ENCODE results near the gene HSPA4. TPM values are rescaled to one million over a fixed set of nuclear protein-coding genes. Genes with fewer than 3 reads are reported as not detected.

The HSPA4 gene
- total RNA-seq, 1 donor from 2014 or later = 66.0 TPM

DNA sequence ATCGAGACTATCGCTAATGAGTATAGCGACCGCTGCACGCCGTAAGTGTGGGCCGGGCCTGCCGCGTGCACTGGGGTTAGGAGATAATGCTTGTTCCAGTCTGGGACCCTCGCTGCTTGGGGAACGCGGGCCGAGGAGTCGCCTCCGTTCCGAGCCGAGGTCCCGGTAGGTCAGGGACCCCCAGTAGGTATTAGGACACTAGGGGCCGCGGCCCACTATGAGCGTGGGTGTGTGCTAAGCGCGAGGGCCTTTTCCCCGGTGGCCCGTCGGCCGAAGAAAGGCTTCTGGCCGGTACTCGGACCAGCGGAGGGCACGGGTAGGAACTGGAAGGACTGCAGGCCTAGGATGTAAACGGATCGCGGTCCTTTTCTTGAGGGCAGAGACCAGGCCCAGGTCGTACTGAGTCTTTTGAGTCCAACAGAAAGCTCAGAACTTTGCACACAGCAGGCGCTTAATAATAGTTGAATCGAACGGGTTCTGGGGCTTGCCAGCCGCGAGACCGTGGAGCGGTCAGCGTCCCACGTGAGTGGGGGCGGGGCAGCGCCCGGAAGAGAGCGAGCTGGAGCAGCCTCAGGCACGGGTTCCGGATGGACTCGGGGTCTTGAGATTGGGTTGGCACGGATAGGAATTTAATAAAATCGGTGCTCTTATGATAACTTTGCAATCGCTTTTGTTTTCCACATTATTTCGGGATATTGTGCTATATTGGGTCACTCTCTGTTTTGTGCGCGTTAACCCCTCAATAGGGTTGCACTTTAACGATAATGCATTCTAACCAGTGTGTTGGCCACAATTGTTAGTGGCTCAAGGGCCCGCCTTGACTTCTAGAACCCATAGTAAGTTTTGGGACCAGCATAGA is 733 bp downstream of the HSPA4 start:
- ATAC-seq (peak; percentile 75 to 78), DNase-seq (peak; percentile 84)
- no peaks in the 10 kb centered on the region for H3K36me3 ChIP-seq
- TF ChIP-seq, protein P1, sequence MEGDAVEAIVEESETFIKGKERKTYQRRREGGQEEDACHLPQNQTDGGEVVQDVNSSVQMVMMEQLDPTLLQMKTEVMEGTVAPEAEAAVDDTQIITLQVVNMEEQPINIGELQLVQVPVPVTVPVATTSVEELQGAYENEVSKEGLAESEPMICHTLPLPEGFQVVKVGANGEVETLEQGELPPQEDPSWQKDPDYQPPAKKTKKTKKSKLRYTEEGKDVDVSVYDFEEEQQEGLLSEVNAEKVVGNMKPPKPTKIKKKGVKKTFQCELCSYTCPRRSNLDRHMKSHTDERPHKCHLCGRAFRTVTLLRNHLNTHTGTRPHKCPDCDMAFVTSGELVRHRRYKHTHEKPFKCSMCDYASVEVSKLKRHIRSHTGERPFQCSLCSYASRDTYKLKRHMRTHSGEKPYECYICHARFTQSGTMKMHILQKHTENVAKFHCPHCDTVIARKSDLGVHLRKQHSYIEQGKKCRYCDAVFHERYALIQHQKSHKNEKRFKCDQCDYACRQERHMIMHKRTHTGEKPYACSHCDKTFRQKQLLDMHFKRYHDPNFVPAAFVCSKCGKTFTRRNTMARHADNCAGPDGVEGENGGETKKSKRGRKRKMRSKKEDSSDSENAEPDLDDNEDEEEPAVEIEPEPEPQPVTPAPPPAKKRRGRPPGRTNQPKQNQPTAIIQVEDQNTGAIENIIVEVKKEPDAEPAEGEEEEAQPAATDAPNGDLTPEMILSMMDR (IDR thresholded peaks at IDR 0.05) = no peak
- peak overlapping the region; percentile 90 for H3K4me3 ChIP-seq
- intact Hi-C loops (cut with DNase I) = no loop called here
- peaks cover 49% of the 10 kb centered on the region for H3K4me1 ChIP-seq
- no peaks in the 10 kb centered on the region for H3K27me3 ChIP-seq (ENCODE audit: low read depth)
- H3K27ac ChIP-seq = peak overlapping the region; percentile 97
- no peaks in the 10 kb centered on the region for H3K9me3 ChIP-seq

DNA sequence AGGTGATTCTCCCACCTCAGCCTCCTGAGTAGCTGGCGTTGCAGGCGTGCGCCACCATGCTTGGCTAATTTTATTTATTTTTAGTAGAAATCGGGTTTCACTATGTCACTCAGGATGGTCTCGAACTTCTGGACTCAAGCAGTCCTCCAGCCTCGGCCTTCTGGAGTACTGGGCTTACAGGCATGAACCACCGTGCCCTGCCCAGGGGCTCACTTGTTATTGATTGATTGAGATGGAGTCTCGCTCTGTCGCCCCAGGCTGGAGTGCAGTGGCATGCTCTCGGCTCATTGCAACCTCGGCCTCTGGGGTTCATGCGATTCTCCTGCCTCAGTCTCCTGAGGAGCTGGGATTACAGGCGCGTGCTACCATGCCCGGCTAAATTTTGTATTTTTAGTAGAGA is 1.6 kb downstream of the HSPA4 start:
- TF ChIP-seq, protein P1 (IDR thresholded peaks at IDR 0.05) = no peak
- intact Hi-C loops (cut with DNase I) = no loop called here
- ATAC-seq = no peak
- no peaks in the 10 kb centered on the region for H3K27me3 ChIP-seq (ENCODE audit: low read depth)
- no peaks in the 10 kb centered on the region for H3K36me3 ChIP-seq
- H3K9me3 ChIP-seq = no peaks in the 10 kb centered on the region
- no peak overlapping the region for H3K27ac ChIP-seq
- peaks cover 51% of the 10 kb centered on the region for H3K4me1 ChIP-seq
- DNase-seq = no peak
- peak overlapping the region; percentile 90 for H3K4me3 ChIP-seq

DNA sequence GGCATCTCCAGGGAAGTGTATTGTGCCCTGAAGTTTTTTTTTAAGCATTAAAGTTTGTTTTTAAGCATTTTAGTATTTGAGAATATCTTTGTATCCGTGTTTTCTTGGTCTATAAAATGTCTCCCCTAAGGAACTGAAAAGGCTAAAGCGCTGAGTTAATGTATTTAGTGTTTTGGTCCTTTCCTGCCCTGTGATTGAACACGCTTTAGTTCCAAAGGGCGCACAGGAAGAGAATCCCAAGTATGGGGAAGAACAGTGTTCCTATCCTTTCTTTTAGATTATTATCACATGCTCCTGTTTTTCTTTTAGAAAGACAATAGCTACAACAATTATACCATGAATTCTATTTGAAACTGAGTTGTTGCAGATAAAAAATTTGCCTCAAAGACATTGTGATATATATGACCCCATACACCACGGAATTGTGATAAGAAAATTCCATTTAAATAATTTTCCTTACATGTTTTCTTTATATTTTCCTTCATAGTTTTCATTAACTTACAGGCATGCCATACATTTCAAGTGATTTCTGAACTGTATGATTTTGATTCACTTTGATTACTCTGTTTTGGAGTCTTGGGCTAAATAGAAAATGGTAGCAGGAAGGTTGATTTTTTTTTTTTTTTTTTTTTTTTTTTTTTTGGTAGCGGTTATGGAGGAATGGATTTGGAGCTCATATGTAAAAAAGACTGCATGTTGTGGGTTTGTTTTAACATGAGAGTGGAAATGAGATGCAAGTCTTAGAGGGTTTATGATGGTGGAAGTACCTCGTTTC is 3.1 kb downstream of the HSPA4 start:
- DNase-seq (no peak), ATAC-seq (no peak)
- H3K4me3 ChIP-seq = no peak overlapping the region
- H3K36me3 ChIP-seq = no peaks in the 10 kb centered on the region
- H3K9me3 ChIP-seq = no peaks in the 10 kb centered on the region
- TF ChIP-seq, protein P1 (IDR thresholded peaks at IDR 0.05) = no peak
- H3K27me3 ChIP-seq (ENCODE audit: low read depth) = no peaks in the 10 kb centered on the region
- intact Hi-C loops (cut with DNase I) = no loop called here
- H3K27ac ChIP-seq = no peak overlapping the region
- H3K4me1 ChIP-seq = peaks cover 41% of the 10 kb centered on the region

DNA sequence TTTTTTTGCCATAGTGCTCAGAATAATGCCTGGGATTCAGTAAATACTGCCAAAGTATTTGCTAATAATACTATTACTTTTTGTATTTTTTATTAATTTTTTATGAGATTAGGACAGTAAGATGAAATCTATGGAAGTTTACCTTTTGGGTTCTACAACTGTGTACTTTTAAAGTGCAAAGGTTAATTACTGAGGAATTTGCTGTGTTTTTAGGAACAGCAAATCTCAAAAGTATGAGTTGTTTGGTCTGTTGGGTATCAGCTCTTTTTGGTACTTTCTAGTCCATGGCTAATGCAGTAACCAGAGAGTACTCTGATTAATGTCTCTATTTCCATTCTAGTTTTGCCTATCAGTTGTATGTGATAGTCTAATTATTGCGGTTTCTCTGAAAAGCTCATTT is 5.1 kb downstream of the HSPA4 start:
- Histone ChIP-seq H3K36me3 (no peaks in the 10 kb centered on the region), H3K27me3 (ENCODE audit: low read depth) (no peaks in the 10 kb centered on the region), H3K4me3 (no peak overlapping the region), H3K4me1 (peaks cover 31% of the 10 kb centered on the region), H3K27ac (no peak overlapping the region), H3K9me3 (no peaks in the 10 kb centered on the region)
- intact Hi-C loops (cut with DNase I) = no loop called here
- TF ChIP-seq, protein P1 (IDR thresholded peaks at IDR 0.05) = no peak
- ATAC-seq = no peak
- no peak for DNase-seq

DNA sequence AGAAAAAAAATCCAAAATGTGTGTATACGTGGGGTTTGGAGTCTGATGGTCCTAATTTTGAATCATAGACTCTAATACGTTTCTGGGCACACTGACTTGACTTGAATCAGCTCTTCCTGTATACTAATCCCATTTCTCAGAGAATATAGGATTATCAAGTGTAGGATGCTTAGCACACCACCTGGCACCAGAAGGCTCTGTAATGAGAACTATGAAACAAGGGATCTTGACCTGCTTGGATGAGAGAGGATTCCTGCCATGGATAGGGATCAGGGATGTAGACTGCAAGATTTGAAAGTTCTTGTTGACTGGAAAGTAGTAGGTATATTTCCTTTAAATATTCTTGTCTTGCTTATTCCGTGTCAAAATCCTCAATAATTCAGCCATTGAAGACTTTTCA is 7.8 kb downstream of the HSPA4 start:
- DNase-seq (no peak), ATAC-seq (no peak)
- no peak overlapping the region for H3K4me3 ChIP-seq
- no peaks in the 10 kb centered on the region for H3K9me3 ChIP-seq
- H3K27me3 ChIP-seq (ENCODE audit: low read depth) = no peaks in the 10 kb centered on the region
- H3K4me1 ChIP-seq = peaks cover 15% of the 10 kb centered on the region
- TF ChIP-seq, protein P1 (IDR thresholded peaks at IDR 0.05) = no peak
- intact Hi-C loops (cut with DNase I) = no loop called here
- H3K36me3 ChIP-seq = no peaks in the 10 kb centered on the region
- no peak overlapping the region for H3K27ac ChIP-seq
